HG03159 (cell line): ENCODE measurements around the gene ABCD1.
"Not testable (repeated sequence)": the region's sequence is repeated elsewhere in the genome, so short reads cannot be mapped to it uniquely, and the experiment has no call there.

Source experiments
- ATAC-seq: cut with Tn5 transposase; IDR thresholded peaks from one replicate; pipeline ENCODE4 v1.9.1; 2021; ENCODE audit warnings: mild to moderate bottlenecking, moderate library complexity; ENCODE audit not compliant: unreplicated experiment

The ABCD1 gene

GRCh38 chrX:153724252-153725038 is at the start of gene ABCD1, which contains the start of gene BCAP31:
Gene ABCD1 (plus strand): TSS chrX:153724856. CDS start chrX:153725267, 411 bp downstream.
Gene BCAP31 (minus strand): TSS chrX:153724387. CDS start chrX:153723244, 1,143 bp downstream.
- peak; percentile 42 for ATAC-seq

GRCh38 chrX:153681175-153681574 is 43.5 kb upstream of the ABCD1 start:
- ATAC-seq = no peak

DNA sequence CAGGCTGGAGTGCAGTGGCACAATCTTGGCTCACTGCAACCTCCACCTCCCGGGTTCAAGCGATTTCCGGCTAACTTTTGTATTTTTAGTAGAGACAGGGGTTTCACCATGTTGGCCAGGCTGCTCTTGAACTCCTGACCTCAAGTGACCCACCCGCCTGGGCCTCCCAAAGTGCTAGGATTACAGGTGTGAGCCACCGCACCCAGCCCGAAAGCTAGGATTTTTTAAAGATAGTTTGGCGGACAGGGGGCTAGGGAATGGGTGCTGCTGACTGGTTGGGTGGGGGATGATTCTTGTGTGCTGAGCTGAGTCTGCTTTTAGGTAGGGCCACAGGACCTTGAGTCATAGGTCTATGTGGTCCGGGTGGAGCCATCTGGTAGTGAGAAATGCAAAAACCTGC is 41.2 kb upstream of the ABCD1 start:
- not testable (repeated sequence) for ATAC-seq

GRCh38 chrX:153684467-153685155 is 40.0 kb upstream of the ABCD1 start:
- ATAC-seq = no peak

GRCh38 chrX:153685156-153685536 is 39.5 kb upstream of the ABCD1 start:
- no peak for ATAC-seq

- no peak for ATAC-seq
Observed at GRCh38 chrX:153685751-153686696, 38.6 kb upstream of the ABCD1 start.

DNA sequence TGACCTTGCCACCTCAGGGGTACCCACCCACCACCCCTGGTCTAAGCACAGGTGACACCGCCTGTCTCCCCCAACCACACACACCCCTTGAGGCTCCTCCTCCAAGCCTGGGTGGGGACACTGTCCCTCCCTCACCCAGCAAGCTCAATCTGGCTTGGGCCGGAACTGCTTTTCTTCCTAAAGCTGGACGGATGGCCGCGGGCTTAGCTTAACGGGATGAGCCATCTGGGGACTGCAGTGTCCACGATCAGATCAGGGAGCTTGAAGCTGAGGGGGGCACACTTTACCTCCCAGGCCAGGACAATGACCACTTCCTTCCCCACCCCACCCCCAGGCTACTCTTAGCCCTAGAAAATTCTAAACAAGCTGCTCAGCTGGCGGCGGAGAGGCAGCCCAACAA is 37.9 kb upstream of the ABCD1 start:
- ATAC-seq = no peak

GRCh38 chrX:153687121-153688039 is 37.3 kb upstream of the ABCD1 start, which contains the start of gene SLC6A8:
Gene SLC6A8 (plus strand): TSS chrX:153687926. CDS start chrX:153688575, 649 bp downstream.
- ATAC-seq = no peak

DNA sequence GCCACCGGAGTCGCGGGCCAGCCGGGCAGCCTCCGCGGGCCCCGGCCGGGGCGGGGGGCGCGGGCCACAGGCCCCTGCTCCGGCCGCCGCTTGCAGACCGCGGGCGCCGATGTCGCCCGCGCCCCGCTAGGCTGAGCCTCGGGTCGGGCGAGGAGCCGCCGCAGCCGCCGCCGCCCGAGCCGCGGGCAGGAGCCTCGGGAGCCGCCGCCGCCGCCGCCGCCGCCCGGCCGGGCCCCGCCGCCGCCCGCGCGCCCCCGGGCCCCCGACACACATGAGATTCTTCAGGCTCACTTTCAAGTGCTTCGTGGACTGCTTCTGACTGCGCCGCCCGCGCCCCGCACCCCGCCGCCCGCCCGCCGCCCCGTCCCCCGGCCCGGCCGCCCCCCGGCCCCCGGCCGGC is 36.6 kb upstream of the ABCD1 start:
- ATAC-seq = no peak

DNA sequence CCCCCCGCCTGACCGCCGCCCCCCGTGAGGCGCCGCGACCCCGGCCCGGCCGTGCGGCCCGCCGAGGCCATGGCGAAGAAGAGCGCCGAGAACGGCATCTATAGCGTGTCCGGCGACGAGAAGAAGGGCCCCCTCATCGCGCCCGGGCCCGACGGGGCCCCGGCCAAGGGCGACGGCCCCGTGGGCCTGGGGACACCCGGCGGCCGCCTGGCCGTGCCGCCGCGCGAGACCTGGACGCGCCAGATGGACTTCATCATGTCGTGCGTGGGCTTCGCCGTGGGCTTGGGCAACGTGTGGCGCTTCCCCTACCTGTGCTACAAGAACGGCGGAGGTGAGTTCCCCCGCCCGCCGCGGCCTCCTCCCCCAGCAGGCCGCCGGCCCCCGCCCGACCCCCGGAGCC is 36.1 kb upstream of the ABCD1 start:
- no peak for ATAC-seq

- ATAC-seq = no peak
Observed at GRCh38 chrX:153688911-153689590, 35.6 kb upstream of the ABCD1 start.

DNA sequence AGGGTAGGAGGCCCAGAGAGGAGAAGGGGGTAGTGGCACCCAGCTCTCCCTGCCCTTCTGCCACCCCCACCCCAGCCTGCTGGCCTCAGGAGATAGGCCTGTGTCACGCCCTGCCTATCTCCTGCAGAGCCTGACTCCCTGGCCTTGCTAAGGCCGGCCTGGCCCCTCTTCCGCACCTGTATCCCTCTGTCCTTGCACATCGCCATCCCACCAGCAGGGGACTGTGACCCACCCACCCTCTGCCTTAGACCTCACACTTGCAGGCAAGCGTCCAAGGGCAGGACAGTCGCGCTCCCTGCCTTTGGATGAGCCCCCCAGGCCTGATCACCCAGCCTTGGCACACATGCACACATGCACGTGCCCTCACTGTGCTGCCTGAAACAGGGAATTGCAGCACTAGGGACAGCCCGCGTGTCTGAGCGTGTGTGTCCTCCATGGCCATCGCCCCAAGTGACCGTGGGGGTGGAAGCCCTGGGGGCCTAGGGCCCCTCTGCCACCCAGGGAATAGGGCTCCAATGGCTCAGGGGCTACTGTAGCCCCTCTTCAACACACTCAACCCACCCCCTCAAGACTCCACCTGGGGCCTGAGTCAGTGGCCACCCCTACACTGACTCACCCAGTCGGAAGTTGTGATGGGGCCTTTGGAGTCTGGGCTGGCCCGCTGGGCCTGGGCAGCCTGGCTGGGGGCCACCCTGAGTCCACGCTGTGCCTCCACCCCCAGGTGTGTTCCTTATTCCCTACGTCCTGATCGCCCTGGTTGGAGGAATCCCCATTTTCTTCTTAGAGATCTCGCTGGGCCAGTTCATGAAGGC is 34.8 kb upstream of the ABCD1 start:
- ATAC-seq = no peak

GRCh38 chrX:153690466-153690865 is 34.2 kb upstream of the ABCD1 start:
- no peak for ATAC-seq

DNA sequence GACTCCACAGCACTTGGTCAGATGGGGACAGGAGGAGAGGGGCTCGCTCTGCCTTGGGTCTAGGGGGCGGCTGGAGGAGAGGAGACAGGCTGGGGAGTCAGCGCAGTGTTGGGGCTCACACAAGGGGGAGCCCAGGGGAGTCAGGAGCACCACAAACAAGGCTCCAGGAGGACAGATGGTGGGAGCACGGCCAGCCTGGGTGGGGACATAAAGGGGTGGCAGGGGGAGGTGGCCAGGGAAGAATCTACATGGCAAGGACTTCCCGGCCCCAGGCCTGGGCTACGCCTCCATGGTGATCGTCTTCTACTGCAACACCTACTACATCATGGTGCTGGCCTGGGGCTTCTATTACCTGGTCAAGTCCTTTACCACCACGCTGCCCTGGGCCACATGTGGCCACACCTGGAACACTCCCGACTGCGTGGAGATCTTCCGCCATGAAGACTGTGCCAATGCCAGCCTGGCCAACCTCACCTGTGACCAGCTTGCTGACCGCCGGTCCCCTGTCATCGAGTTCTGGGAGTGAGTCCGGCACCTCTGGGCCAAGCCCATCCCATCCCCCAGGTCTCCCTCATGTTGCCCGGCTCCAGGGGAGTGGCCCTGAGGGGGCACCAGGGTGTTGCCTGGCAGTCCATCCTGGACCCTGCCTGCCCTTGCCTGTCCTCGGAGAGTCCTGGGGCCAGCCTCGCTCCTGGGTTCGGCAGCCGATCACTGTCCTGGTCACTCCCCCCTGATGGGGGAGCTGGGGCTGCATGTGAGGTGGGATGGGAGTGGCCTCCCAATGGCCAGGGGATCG is 33.4 kb upstream of the ABCD1 start:
- not testable (repeated sequence) for ATAC-seq

DNA sequence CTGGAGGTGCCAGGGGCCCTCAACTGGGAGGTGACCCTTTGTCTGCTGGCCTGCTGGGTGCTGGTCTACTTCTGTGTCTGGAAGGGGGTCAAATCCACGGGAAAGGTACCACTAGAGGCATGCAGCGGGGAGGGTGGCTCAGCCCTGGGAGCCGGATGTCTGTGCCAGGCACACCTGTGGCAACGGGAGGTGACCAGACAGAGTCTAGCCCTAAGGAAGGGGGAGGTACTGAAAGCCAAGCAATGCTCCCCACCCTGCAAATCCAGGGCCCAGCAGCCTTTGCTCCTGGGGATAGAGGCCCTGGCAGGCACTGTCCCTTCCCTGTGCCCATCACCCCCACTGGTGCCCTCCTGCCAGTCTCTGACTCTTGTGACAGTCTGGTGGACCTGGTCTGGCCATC is 32.7 kb upstream of the ABCD1 start:
- no peak for ATAC-seq

- no peak for ATAC-seq
Observed at GRCh38 chrX:153692611-153693156, 32.0 kb upstream of the ABCD1 start.
